Uterus (tissue), 4 donors: ENCODE results near the gene GAD2. TPM values are rescaled to one million over a fixed set of nuclear protein-coding genes. Genes with fewer than 3 reads are reported as not detected.

Experiments used
- DNase-seq, 2 donors: peaks; one replicate each; pipeline ENCODE4 v3.0.0-alpha.2; 2019 to 2020
- H3K27ac ChIP-seq, 2 donors: fragments of 200-600 bp; sonication (generic); 1 replicate in 1 of 2; 2 replicates in 1 of 2; pipeline ENCODE4 v1.5.1; 2016 to 2018
- H3K27me3 ChIP-seq, 2 donors: fragments of 200-600 bp; sonication (generic); one replicate each; pipeline ENCODE4 v1.5.1; 2018 to 2019; ENCODE audit warnings: control low read depth in 1 of 2
- H3K36me3 ChIP-seq, 2 donors: fragments of 200-600 bp; sonication (generic); one replicate each; pipeline ENCODE4 v1.5.1; 2019; ENCODE audit warnings: control low read depth in 1 of 2
- H3K4me1 ChIP-seq, 2 donors: fragments of 200-600 bp; sonication (generic); one replicate each; pipeline ENCODE4 v1.5.1; 2018 to 2019; ENCODE audit warnings: control low read depth in 1 of 2
- H3K4me3 ChIP-seq, 2 donors: fragments of 200-600 bp; sonication (generic); 1 replicate in 1 of 2; 2 replicates in 1 of 2; pipeline ENCODE4 v1.5.1; 2018 to 2019; ENCODE audit warnings: mild to moderate bottlenecking in 1 of 2
- H3K9me3 ChIP-seq, 2 donors: fragments of 200-600 bp; sonication (generic); one replicate each; pipeline ENCODE4 v1.5.1; 2019; ENCODE audit warnings: control low read depth in 1 of 2
- CTCF ChIP-seq, 4 experiments: fragments of 200-600 bp in 2 of 4; fragments of 450-650 bp in 2 of 4; sonication (generic) in 2 of 4; IDR thresholded peaks; one replicate each; pipeline ENCODE4 v1.5.1; 2016 to 2019; ENCODE audit warnings: antibody characterized with exemption in 4 of 4, mild to moderate bottlenecking in 2 of 4, moderate library complexity in 1 of 4
- POLR2A ChIP-seq, 2 donors: fragments of 450-650 bp; IDR thresholded peaks; one replicate each; pipeline ENCODE4 v1.6.1; 2016; ENCODE audit warnings: antibody characterized with exemption in 2 of 2, mild to moderate bottlenecking in 1 of 2, moderate library complexity in 1 of 2
- intact Hi-C: fragments of 100-400 bp; cut with DNase I; formaldehyde crosslinking; loops from one replicate; pipeline ENCODE4 v1.15.1; 2023; ENCODE audit warnings: low total_unique reads
- total RNA-seq, 4 donors: library from RNA; depleted of rRNA in 3 of 4; stranded (reverse); fragments of >200 nt in 3 of 4; gene quantifications; one replicate each; pipeline versions ENCODE4 v1.1.0 to v1.2.4, GENCODE V29; 2014 to 2023
- donor health status: DM: yes; HTN: yes; CAD: no.

GAD2 gene
- total RNA-seq, 4 donors from 2014 or later: not detected

- Histone ChIP-seq H3K36me3 (no peaks in the 10 kb centered on the region), H3K27me3 (no peaks in the 10 kb centered on the region), H3K9me3 (no peaks in the 10 kb centered on the region), H3K4me1 (no peaks in the 10 kb centered on the region), H3K4me3 (no peak overlapping the region), H3K27ac (no peak overlapping the region)
- intact Hi-C loops: no loop called here
- no peak for DNase-seq
- TF ChIP-seq POLR2A (IDR thresholded peaks at IDR 0.05): no peak
- TF ChIP-seq CTCF (IDR thresholded peaks at IDR 0.05): no peak
Measured at GRCh38 chr10:26251925-26252324, 35.4 kb downstream of the GAD2 start.

DNA sequence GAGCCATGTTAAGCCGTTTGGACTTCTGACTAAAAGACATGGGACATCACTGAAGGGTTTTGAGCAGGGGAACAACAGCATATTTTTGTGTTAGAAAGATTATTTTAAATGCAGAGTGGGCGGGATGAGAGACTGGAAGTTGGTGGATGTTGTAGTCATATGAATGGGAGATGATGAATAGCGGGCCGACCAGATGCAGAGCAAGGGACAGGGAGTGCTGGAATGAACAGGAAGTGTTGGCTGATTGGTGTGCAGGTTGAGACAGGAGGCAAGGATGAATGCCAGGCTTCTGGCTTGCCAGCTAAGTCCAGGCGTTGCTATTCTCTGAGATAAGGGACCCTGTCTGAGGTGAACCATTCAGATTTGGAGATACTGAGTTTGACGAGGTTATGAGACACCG is 38.0 kb downstream of the GAD2 start:
- no peak for DNase-seq
- no peak overlapping the region for H3K27ac ChIP-seq
- H3K9me3 ChIP-seq: no peaks in the 10 kb centered on the region
- H3K4me3 ChIP-seq: no peak overlapping the region
- H3K27me3 ChIP-seq: no peaks in the 10 kb centered on the region
- intact Hi-C loops: no loop called here
- H3K4me1 ChIP-seq: no peaks in the 10 kb centered on the region
- no peaks in the 10 kb centered on the region for H3K36me3 ChIP-seq
- no peak for TF ChIP-seq CTCF (IDR thresholded peaks at IDR 0.05)
- no peak for TF ChIP-seq POLR2A (IDR thresholded peaks at IDR 0.05)

DNA sequence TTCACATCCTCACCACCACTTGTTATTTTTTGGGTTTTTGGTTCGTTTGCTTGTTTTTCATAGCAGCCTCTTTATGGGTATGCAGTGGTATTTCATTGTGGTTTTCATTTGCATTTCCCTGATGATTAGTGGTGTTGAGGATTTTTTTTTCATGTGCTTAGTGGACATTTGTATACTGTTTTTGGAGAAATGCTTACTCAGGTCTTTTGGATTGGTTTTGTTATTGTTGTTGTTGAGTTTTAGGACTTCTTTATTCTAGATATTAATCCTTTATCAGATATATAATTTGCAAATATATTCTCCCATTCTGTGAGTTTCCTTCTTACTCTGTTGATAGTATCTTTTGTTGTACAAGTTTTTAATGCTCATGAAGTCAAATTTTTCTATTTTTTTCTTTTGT is 42.8 kb downstream of the GAD2 start:
- Histone ChIP-seq H3K4me1 (no peaks in the 10 kb centered on the region), H3K9me3 (no peaks in the 10 kb centered on the region), H3K4me3 (no peak overlapping the region), H3K27me3 (no peaks in the 10 kb centered on the region), H3K27ac (no peak overlapping the region), H3K36me3 (no peaks in the 10 kb centered on the region)
- no peak for TF ChIP-seq POLR2A (IDR thresholded peaks at IDR 0.05)
- TF ChIP-seq CTCF (IDR thresholded peaks at IDR 0.05): no peak
- DNase-seq: no peak
- intact Hi-C loops: no loop called here

- no peaks in the 10 kb centered on the region for H3K4me1 ChIP-seq
- H3K36me3 ChIP-seq: no peaks in the 10 kb centered on the region
- TF ChIP-seq POLR2A (IDR thresholded peaks at IDR 0.05): no peak
- no peak for TF ChIP-seq CTCF (IDR thresholded peaks at IDR 0.05)
- intact Hi-C loops: no loop called here
- DNase-seq: no peak
- H3K9me3 ChIP-seq: no peaks in the 10 kb centered on the region
- H3K4me3 ChIP-seq: no peak overlapping the region
- no peak overlapping the region for H3K27ac ChIP-seq
- H3K27me3 ChIP-seq: no peaks in the 10 kb centered on the region
Measured at GRCh38 chr10:26269754-26270153, 53.2 kb downstream of the GAD2 start.

DNA sequence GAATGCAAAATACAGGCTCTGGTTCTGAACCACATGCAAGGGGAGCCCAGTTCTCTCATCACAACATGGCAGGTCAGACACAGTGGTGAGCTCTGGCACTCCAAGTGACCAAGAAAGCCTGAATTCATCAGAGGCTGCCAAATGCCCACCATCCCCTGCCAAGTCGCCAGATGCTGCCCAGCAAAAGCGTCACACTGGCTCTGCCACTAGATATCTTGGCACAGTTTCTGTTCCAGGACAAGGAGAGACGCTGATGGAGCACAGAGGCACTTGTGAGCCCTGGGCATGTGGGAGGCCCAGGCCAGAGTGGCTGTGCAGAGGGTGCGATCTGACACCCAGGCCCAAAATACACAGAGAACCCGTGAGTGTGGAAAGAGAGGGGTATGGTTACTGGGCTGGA is 57.8 kb downstream of the GAD2 start:
- Histone ChIP-seq H3K27me3 (no peaks in the 10 kb centered on the region), H3K4me1 (no peaks in the 10 kb centered on the region), H3K4me3 (no peak overlapping the region), H3K9me3 (no peaks in the 10 kb centered on the region), H3K27ac (no peak overlapping the region), H3K36me3 (no peaks in the 10 kb centered on the region)
- DNase-seq: no peak
- no peak for TF ChIP-seq CTCF (IDR thresholded peaks at IDR 0.05)
- no peak for TF ChIP-seq POLR2A (IDR thresholded peaks at IDR 0.05)
- intact Hi-C loops: no loop called here
